ENCODE data around the gene GMDS. TPM values are rescaled to one million over a fixed set of nuclear protein-coding genes. Genes with fewer than 3 reads are reported as not detected.

GMDS gene
- total and polyA plus RNA-seq, 2 of the 8 experiments (the other 6 are each of a cell fraction or from before 2014, with no cell fraction given): 16.8 to 50.0 TPM

GRCh38 chr6:1729750-1730140 lies 515.7 kb downstream of the GMDS start:
- no peak overlapping the region for H2AFZ ChIP-seq (ENCODE audit: low read length)
- no peak overlapping the region for H3K4me3 ChIP-seq (ENCODE audit: extremely low read depth in 1 of 4, insufficient read depth in 2 of 4, low read depth in 3 of 4, low read length in 4 of 4)
- H4K20me1 ChIP-seq (replicated peaks in 1 of 2; ENCODE audit: control insufficient read depth in 1 of 2, insufficient read depth in 2 of 2, low read length in 2 of 2): no peaks in the 10 kb centered on the region
- H3K56ac ChIP-seq (replicated peaks; ENCODE audit: insufficient read length, low read depth, low read length): no peak overlapping the region
- no peaks in the 10 kb centered on the region; the same call in 1 of the 2 replicates for H3K79me1 ChIP-seq (ENCODE audit: low read depth, low read length)
- no peak for DNase-seq (ENCODE audit: low read depth in 1 of 2, low spot score in 2 of 2)
- no peak overlapping the region for H4K5ac ChIP-seq (ENCODE audit: insufficient read length, low read depth, low read length)
- no peak overlapping the region for H2BK15ac ChIP-seq (ENCODE audit: low read length)
- H2AK5ac ChIP-seq (ENCODE audit: low read depth, low read length): no peak overlapping the region
- H3K36me3 ChIP-seq (ENCODE audit: control insufficient read depth in 2 of 4, insufficient read depth in 4 of 4, low read length in 3 of 4): no peaks in the 10 kb centered on the region
- no peak overlapping the region for H4K8ac ChIP-seq (ENCODE audit: extremely low read depth, insufficient read depth, low read length)
- no peak overlapping the region for H2BK5ac ChIP-seq (ENCODE audit: low read depth, low read length)
- no peak overlapping the region for H3K9ac ChIP-seq (replicated peaks in 1 of 4; ENCODE audit: extremely low read depth in 1 of 4, low read depth in 3 of 4, low read length in 3 of 4)
- no peak overlapping the region for H3K23ac ChIP-seq (ENCODE audit: insufficient read length)
- H3K18ac ChIP-seq (ENCODE audit: extremely low read depth, low read length): no peak overlapping the region; the same call in 1 of the 2 replicates
- 81% methylated on average over 8 of the region's 8 CpGs; no CpG with 5 or more reads in 1 of the 2 experiments for WGBS, 2 experiments (ENCODE audit: extremely low coverage in 1 of 2, insufficient coverage in 1 of 2, insufficient read length in 1 of 2, insufficient replicate concordance in 2 of 2, low coverage in 1 of 2, low lambda C conversion rate in 2 of 2, missing lambda C conversion rate in 1 of 2)
- no peak overlapping the region for H2BK20ac ChIP-seq (ENCODE audit: low read length)
- no peak overlapping the region for H2BK12ac ChIP-seq (ENCODE audit: low read depth, low read length)
- no peak overlapping the region for H3K14ac ChIP-seq (ENCODE audit: insufficient read length)
- no peaks in the 10 kb centered on the region for H3K79me2 ChIP-seq (ENCODE audit: control insufficient read depth in 1 of 2, insufficient read depth in 2 of 2, low read length in 2 of 2)
- no peak overlapping the region for H3K27ac ChIP-seq (ENCODE audit: low read depth, low read length)
- no peaks in the 10 kb centered on the region for H3K27me3 ChIP-seq (replicated peaks in 1 of 4; ENCODE audit: control insufficient read depth in 3 of 4, extremely low read depth in 1 of 4, insufficient read depth in 3 of 4, low read length in 3 of 4)
- no peaks in the 10 kb centered on the region for H3K9me3 ChIP-seq (ENCODE audit: insufficient read depth in 2 of 2, low read depth in 1 of 2, low read length in 1 of 2)
- POLR2A ChIA-PET (ENCODE audit: partially characterized antibody): no interaction called here
- peaks cover 3 to 11% (median 5%) of the 10 kb centered on the region in 4 experiments; a peak in 5 of 7 replicates for H3K4me1 ChIP-seq (replicated peaks in 1 of 4; ENCODE audit: control insufficient read depth in 3 of 4, insufficient read depth in 4 of 4, low read length in 3 of 4)
- no peak overlapping the region for H4K91ac ChIP-seq (replicated peaks; ENCODE audit: insufficient read length, low read length)
- no peak overlapping the region for H2BK120ac ChIP-seq (replicated peaks; ENCODE audit: low read depth, low read length)
- H3K4me2 ChIP-seq (ENCODE audit: insufficient read depth in 1 of 2, low read depth in 2 of 2, low read length in 2 of 2): no peak overlapping the region
- FAIRE-seq: peak; percentile 48
- no peak overlapping the region for H3K4ac ChIP-seq (replicated peaks; ENCODE audit: insufficient read length, low read depth, low read length)
- CTCF ChIA-PET (ENCODE audit: partially characterized antibody): interaction anchor here (1.1 to 1.3 kb wide), 3 partner anchors 9 to 429 kb away, joined by 3 to 4 read pairs (median 4); no protein-coding TSS in a partner anchor
- H3K23me2 ChIP-seq (ENCODE audit: low read depth, low read length): no peaks in the 10 kb centered on the region
- no peak for TF ChIP-seq CHD2 (IDR thresholded peaks at IDR 0.05; ENCODE audit: low read length)
